Upper lobe of left lung (tissue), 6 donors: Measurements from ENCODE around the gene RMRP. TPM values are rescaled to one million over a fixed set of nuclear protein-coding genes. Genes with fewer than 3 reads are reported as not detected.

Source experiments
- ATAC-seq, 2 donors: fragments of 200-7000 bp; cut with Tn5 transposase; one replicate each; pipeline ENCODE4 v1.9.1; 2022; ENCODE audit warnings: mild to moderate bottlenecking in 2 of 2, moderate library complexity in 2 of 2; ENCODE audit not compliant: low FRiP score in 2 of 2
- DNase-seq, 2 donors: peaks; one replicate each; pipeline ENCODE4 v3.0.0-alpha.2; 2019 to 2020
- H3K27ac ChIP-seq, 4 donors: fragments of 200-600 bp; sonication (generic); one replicate each; pipeline ENCODE4 v1.5.1; 2016 to 2019
- H3K27me3 ChIP-seq, 4 donors: fragments of 200-600 bp; sonication (generic); one replicate each; pipeline ENCODE4 v1.5.1; 2017 to 2019
- H3K36me3 ChIP-seq, 4 donors: fragments of 200-600 bp; sonication (generic); one replicate each; pipeline ENCODE4 v1.5.1; 2016 to 2019
- H3K4me1 ChIP-seq, 4 donors: fragments of 200-600 bp; sonication (generic); one replicate each; pipeline ENCODE4 v1.5.1; 2018 to 2019
- H3K4me3 ChIP-seq, 4 donors: fragments of 200-600 bp; sonication (generic); one replicate each; pipeline ENCODE4 v1.5.1; 2017 to 2019; ENCODE audit warnings: mild to moderate bottlenecking in 2 of 4, moderate library complexity in 1 of 4
- H3K9me3 ChIP-seq, 4 donors: fragments of 200-600 bp; sonication (generic); one replicate each; pipeline ENCODE4 v1.5.1; 2018 to 2019
- CTCF ChIP-seq, 6 experiments: fragments of 450-650 bp in 4 of 6; fragments of 200-600 bp in 2 of 6; sonication (generic) in 2 of 6; IDR thresholded peaks; one replicate each; pipeline ENCODE4 v1.5.1; 2016 to 2019; ENCODE audit warnings: antibody characterized with exemption in 6 of 6
- EP300 ChIP-seq, 4 donors: sonication (generic); formaldehyde crosslinking; IDR thresholded peaks; one replicate each; pipeline ENCODE4 v1.5.1; 2017; ENCODE audit warnings: antibody characterized with exemption in 4 of 4, control low read depth in 2 of 4
- POLR2A ChIP-seq, 4 donors: fragments of 450-650 bp; IDR thresholded peaks; one replicate each; pipeline ENCODE4 v1.5.1; 2016 to 2017; ENCODE audit warnings: antibody characterized with exemption in 4 of 4, mild to moderate bottlenecking in 2 of 4
- POLR2AphosphoS5 ChIP-seq, 2 donors: sonication (generic); formaldehyde crosslinking; IDR thresholded peaks; one replicate each; pipeline ENCODE4 v1.5.1; 2017; ENCODE audit warnings: antibody characterized with exemption in 2 of 2
- WGBS, 2 donors: methylation state at CpG; one replicate each; pipeline ENCODE4 v1.1.5; 2017 to 2018; 5-methylcytosine and 5-hydroxymethylcytosine counted together
- total RNA-seq, 6 donors: library from RNA; depleted of rRNA in 4 of 6; stranded (reverse); fragments of >200 nt in 4 of 6; gene quantifications; one replicate each; pipeline versions ENCODE4 v1.1.0 to v1.2.1, GENCODE V29; 2016 to 2021
- donor health status: DM: no; HTN: no; CAD: no; lungs with moderate emphysema.
- donor health status: DM: no; HTN: yes; CAD: no; lungs with severe emphysema.

RMRP gene
- total RNA-seq, 6 donors from 2014 or later: 886 to 22,003 (median 3,451) TPM

DNA sequence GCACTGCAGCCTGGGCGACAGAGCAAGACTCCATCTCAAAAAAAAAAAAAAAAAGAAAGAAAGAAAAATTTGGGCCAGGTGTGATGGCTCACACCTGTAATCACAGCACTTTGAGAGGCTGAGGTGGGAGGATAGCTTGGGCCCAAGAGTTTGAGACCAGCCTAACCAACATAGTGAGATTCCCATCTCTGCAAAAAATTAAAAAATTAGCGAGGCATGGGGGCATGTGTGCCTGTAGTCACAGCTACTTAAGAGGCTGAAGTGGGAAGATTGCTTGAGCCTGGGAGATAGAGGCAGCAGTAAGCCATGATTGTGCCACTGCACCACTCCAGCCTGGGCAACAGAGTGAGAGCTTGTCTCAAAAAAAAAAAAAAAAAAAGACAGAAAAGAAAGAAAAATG lies 4.2 kb downstream of the RMRP start:
- Histone ChIP-seq H3K4me3 (no peak overlapping the region), H3K27me3 (no peaks in the 10 kb centered on the region), H3K4me1 (peaks cover 6 to 35% (median 16%) of the 10 kb centered on the region in 4 donors), H3K27ac (peak overlapping the region; percentile 68 to 82 (median 72)), H3K9me3 (no peaks in the 10 kb centered on the region), H3K36me3 (no peaks in the 10 kb centered on the region)
- TF ChIP-seq CTCF (IDR thresholded peaks at IDR 0.05): no peak
- TF ChIP-seq POLR2A (IDR thresholded peaks at IDR 0.05): no peak
- TF ChIP-seq EP300 (IDR thresholded peaks at IDR 0.05): no peak
- TF ChIP-seq POLR2AphosphoS5 (IDR thresholded peaks at IDR 0.05): no peak
- 88 to 92% methylated on average over 2 of the region's 2 CpGs for WGBS, 2 donors
- ATAC-seq: no peak
- DNase-seq: no peak

DNA sequence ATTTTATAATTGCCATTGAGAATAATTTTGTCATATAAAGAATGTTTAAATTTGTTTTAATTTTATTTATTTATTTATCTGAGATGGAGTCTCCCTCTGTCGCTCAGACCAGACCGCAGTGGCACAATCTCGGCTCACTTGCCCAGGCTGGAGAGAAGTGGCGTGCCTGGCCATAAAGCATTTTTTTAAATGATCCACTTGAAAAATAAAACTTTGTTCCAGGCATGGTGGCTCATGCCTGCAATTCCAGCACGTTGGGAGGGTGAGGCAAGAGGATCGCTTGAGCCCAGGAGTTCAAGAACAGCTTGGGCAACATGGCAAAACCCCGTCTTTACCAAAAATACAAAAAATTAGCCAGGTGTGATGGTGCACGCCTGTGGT lies 5.0 kb downstream of the RMRP start:
- H3K9me3 ChIP-seq: no peaks in the 10 kb centered on the region
- peak in 1 of 2 donors; percentile 57 for DNase-seq
- peaks cover 6 to 38% (median 16%) of the 10 kb centered on the region in 4 donors for H3K4me1 ChIP-seq
- H3K27me3 ChIP-seq: no peaks in the 10 kb centered on the region
- H3K36me3 ChIP-seq: no peaks in the 10 kb centered on the region
- no peak overlapping the region for H3K4me3 ChIP-seq
- TF ChIP-seq POLR2AphosphoS5 (IDR thresholded peaks at IDR 0.05) (peak in 1 of 2 donors; percentile 8), POLR2A (IDR thresholded peaks at IDR 0.05) (no peak)
- 69 to 74% methylated on average over 8 of the region's 8 CpGs for WGBS, 2 donors
- ATAC-seq: no peak
- peak overlapping the region; percentile 68 to 82 (median 72) for H3K27ac ChIP-seq

DNA sequence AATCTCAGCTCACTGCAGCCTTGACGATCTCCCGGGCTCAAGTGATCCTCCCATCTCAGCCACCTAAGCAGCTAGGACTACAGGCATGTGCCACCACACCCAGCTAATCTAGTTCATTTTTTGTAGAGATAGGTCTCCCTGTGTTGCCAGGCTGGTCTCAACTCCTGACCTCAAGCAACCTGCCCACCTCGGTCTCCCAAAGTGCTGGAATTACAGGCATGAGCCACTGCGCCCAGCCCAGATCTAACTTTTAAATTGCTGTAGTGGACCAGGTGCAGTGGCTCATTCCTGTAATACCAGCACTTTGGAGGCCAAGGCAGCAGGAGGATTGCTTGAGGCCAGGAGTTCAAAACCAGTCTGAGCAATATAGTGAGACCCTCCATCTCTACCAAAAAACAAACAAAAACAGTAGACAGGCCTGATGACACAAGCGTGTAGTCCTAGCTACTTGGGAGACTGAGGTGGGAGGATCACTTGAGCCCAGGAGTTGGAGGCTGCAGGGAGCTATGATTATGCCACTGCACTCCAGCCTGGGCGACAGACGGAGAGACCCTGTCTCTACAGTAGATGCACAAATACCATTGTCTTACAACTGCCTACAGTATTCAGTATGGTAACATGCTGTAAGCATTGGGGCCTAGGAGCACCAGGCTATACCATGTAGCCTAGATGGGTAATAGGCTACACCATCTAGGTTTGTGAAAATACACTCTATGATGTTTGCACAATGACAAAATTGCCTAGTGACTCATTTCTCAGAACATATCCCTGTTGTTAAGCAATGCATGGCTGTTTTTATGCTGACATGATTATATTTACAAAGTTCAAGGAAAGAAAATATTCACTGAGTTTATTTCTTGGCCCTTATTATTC lies 5.6 kb downstream of the RMRP start:
- H3K4me3 ChIP-seq: no peak overlapping the region
- 80 to 81% methylated on average over 7 of the region's 7 CpGs for WGBS, 2 donors
- no peak for TF ChIP-seq POLR2A (IDR thresholded peaks at IDR 0.05)
- peak in 1 of 4 donors; percentile 61 for TF ChIP-seq EP300 (IDR thresholded peaks at IDR 0.05)
- peak in 1 of 2 donors; percentile 59 for TF ChIP-seq POLR2AphosphoS5 (IDR thresholded peaks at IDR 0.05)
- no peak for TF ChIP-seq CTCF (IDR thresholded peaks at IDR 0.05)
- H3K27ac ChIP-seq: peak overlapping the region; percentile 65 to 82 (median 72)
- peaks cover 9 to 38% (median 18%) of the 10 kb centered on the region in 4 donors for H3K4me1 ChIP-seq
- H3K27me3 ChIP-seq: no peaks in the 10 kb centered on the region
- no peaks in the 10 kb centered on the region for H3K36me3 ChIP-seq
- no peaks in the 10 kb centered on the region for H3K9me3 ChIP-seq
- ATAC-seq (peak in 1 of 2 donors; percentile 22), DNase-seq (no peak)

DNA sequence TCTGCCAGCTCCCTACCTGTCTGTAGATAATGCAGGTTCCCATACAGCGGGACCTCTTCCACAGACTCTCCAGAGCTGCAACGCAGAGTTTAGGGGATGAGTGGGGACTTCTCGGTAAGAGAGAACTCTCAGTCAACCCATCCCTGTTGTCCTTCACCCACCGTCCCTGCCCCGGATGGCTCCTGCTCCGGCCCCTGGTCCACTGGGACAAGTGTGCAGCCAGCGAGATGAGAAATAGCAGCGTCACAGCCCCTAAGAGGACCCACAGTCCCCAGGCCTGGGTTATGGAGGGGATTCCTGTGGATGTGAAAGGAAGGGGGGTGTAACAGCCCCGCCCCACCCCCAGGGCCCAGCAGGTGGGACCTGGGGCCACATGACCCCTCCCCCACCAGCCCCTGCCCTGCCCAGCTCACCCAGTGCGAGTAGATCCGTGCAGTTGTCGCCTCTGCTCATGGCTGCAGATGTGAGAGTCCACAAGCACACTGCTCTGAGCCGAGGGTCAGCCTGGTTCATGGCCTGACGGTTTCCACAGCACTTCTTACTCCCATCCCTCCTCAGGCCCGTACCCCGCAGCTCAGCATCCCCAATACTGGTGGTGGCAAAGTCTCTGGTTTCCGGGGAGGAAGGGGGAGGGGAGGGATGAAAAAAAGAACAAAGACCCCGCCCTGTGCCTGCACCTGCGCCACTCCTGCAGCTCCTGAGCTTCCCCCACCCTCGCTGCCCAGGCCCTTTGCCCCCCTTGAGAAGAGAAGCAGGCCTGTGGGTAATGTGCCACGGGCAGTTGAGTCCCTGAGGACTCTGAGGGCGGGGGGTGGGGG lies 7.3 kb downstream of the RMRP start, which contains the start of gene SIT1:
Gene SIT1, minus strand, starts transcription at position 591 of the 818 bp plus-strand sequence. Its CDS starts 78 bp downstream, at position 513.
- H3K9me3 ChIP-seq: no peaks in the 10 kb centered on the region
- DNase-seq: peak in 1 of 2 donors; percentile 50
- H3K4me3 ChIP-seq: peak within 1 kb of the TSS in 3 of 4 donors; percentile 13 to 38 (median 25)
- ATAC-seq: no peak
- H3K4me1 ChIP-seq: peaks cover 14 to 43% (median 23%) of the 10 kb centered on the region in 4 donors
- TF ChIP-seq EP300 (IDR thresholded peaks at IDR 0.05) (no peak), POLR2AphosphoS5 (IDR thresholded peaks at IDR 0.05) (no peak), POLR2A (IDR thresholded peaks at IDR 0.05) (no peak), CTCF (IDR thresholded peaks at IDR 0.05) (no peak)
- no peaks in the 10 kb centered on the region for H3K27me3 ChIP-seq
- peak within 1 kb of the TSS in 2 of 4 donors; percentile 66 to 71 for H3K27ac ChIP-seq
- H3K36me3 ChIP-seq: no peaks in the 10 kb centered on the region
- WGBS, 2 donors: 73 to 79% methylated on average over 13 to 22 of the region's 22 CpGs
